GM18951 (cell line): Measurements from ENCODE around the gene SLC1A4.
"Not testable (repeated sequence)": the region's sequence is repeated elsewhere in the genome, so short reads cannot be mapped to it uniquely, and the experiment has no call there.

ENCODE experiments used
- POLR2A ChIP-seq: IDR thresholded peaks from 4 replicates; pipeline ENCODE4 v1.6.1; 2011; ENCODE audit warnings: mild to moderate bottlenecking; ENCODE audit not compliant: insufficient read length, insufficient read depth; ENCODE audit errors: extremely low read depth
- in situ Hi-C: fragments of 300-500 bp; cut with MboI; formaldehyde crosslinking; loops from one replicate; pipeline ENCODE4 v1.12.0; 2022; ENCODE audit warnings: low sequenced_read_pairs, mixed read lengths, inconsistent platforms; ENCODE audit not compliant: unreplicated experiment

The SLC1A4 gene

DNA sequence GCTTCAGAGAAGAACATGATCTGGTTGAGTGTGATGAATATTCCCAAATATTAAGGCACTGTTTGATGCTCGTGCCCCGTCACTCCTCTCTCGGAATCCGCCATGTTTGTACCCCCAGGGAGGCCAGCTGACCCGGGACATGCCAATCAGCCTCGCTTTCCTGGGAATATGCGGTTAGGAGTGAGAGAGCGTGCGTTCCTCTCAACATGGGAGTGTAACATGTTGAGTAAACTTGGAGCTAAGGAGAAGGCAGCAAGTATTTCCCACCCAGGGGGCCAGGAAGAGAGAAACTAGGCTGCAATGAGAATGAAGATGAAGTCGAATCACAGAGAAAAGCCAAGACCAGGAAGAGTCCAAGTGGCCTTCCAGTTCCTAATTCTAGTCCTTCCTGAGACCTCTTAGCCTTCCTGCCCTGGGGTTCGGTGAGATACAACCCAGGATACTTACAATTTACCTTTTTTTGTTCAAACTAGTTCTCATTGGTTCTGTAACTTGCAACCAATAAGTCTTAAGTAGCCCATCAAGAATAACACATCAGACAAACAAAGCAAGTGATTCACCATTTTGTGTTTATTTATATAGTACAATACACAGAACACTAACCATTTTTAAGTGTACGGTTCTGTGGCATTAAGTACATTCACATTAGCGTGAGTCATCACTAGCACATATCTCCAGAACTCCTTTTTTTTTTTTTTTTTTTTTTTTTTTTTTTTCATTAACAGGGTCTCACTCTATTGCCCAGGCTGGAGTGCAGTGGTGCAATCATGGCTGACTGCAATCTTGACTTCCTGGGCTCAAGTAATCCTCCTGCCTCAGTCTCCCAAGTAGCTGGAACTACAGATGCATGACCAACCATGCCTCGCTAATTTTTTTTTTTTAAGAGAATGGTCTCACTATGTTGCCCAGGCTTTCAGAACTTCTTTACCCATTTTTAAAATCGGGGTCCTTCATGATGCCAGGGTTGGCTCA is 36.4 kb upstream of the SLC1A4 start:
- no peak for TF ChIP-seq POLR2A
- in situ Hi-C loops = no loop called here

DNA sequence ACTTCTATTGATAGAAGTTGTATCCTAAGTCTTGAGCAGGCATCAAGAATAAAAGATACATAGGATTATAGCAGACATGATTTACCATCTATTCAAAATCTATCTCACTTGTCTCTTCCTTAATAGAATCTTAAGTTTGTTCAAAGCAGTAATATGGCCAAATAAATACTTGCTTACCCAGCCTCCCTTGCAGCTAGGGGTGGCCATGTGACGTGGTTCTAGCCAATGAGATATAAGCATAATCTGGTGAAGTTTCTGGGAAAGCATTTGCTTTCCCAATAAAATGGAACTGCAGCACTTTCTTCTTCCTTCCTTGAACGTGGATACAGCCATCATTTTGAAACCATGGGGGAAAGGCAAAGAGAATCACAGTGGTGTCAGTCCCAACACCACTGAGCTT is 33.7 kb upstream of the SLC1A4 start:
- TF ChIP-seq POLR2A = no peak
- in situ Hi-C loops = no loop called here

DNA sequence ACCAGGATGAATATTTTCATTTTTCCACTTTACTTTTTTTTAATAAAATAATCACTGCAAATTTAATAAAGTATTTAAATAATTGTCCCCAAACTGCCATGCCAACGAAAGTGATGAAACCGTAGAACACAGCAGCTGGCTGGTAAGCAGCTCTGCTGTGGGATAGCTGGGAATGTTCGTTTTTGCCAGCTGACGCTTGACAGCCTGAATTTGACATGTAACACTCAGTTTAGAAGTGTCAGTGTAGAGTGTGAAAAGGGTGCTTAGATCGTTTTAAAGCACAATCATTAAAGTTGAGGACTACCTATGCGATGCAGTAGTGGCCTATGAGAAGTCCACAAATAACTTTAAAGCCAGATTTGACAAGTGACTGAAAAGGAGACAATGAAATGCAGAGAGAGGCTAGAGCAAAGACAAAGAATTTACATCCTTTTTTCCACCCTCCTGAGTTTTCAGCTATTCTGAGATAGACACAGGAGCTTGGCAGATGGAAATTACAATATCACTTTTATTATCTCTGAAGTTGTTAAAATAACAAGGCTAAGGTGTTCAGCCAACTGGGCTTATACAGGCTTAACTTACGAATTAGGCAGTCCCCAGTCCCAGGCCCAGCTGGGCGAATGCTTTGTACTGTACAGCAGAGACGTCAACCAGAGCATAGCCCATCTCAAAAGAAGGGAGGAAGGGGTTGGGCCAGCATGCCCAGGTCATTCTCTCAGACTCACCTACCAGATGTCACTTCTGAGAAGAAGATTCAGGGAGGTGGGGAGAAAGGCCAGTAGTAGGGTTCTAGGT is 31.9 kb upstream of the SLC1A4 start:
- in situ Hi-C loops = no loop called here
- TF ChIP-seq POLR2A = no peak

DNA sequence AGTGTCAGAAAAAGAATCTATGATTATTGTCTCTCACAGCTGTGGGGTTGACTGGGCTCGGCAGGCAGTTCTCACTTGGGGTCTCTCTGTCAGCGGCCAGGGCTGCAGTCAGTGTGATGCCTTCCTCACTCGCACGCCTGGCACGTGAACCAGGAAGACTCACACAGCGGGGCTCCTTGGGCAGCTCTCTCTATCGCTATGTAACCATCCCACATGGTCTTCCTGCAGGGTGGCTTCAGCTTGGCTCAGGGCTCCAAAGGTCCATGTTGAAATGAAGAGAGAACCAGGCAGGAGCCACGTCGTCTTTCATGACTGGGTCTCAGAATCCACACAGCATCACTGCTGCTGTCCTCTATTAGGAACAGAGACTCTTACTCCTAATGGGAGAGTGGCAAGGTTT is 30.6 kb upstream of the SLC1A4 start:
- TF ChIP-seq POLR2A = no peak
- in situ Hi-C loops = no loop called here

DNA sequence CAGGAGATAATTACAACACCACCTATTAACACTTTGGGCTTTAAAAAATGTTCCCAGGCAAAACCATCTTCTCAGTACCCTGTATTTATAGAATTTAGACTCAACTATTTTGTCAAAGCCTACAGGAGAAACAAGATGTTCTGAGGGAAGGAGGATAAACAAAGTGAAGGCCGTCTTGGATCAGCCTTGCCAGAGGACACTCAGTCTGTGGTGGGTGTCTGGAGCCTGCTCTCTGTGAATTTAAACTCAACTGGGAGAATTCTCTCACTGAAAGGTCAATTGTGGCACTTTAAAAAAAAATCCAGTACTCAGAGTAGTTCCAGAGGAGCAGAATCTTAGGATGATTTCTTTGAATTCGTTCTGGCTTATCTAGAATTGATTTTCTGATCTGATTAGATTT is 28.4 kb upstream of the SLC1A4 start:
- TF ChIP-seq POLR2A = no peak
- in situ Hi-C loops = no loop called here

DNA sequence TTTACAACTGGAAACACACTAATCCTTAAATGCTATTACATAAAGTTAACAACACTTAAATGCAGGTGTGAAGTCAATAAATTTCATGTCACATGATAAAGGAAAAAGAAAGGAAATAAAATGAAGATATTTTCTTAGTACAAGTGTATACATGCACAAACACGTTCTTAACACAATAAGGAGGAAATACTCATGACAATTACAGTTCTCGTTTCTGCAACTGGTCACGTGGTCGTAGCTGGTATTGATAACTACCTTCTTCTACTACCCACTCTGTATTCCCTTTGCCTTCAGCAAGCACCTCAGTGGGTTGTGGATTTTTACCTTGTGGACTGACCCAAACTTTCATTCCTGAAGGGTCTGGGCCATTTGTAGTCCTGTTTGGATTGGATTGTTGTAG is 26.1 kb upstream of the SLC1A4 start:
- in situ Hi-C loops = not testable (repeated sequence)

DNA sequence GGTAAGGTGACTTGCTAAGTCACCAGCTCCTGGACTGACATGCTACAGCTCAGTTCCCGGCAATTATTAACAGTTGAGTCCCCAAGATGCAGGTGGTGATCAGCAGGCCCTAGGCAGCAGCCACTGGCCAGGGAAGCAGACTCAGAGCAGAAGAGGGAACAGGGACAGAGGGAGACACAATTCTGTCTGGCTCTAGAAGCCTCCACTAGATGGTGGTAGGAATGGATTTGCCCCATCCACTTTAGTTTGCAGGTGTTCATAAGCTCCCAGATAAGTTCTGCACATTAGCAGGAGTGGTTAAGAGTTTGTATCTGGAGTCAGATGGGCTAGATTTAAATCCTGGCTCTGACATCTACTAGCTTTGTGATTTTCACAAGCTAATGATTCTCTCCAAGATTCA is 25.5 kb upstream of the SLC1A4 start:
- TF ChIP-seq POLR2A = no peak
- in situ Hi-C loops = no loop called here

DNA sequence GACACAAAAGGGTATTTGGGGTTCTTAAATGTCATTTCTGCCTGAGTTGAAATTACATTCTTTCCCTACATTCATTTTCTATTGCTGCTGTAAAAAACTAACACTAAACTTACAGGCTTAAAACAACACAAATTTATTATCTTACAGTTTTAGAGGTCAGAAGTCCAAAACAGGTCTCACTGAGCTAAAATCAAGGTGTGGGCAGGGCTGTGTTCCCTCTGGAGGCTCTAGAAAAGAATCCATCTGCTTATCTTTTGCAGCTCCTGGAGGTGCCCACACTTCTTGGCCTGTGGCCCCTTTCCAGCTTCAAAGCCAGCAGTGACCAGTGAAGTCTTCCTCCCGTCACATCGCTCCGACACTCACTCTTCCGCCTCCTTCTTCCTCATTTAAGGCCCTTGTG is 23.2 kb upstream of the SLC1A4 start:
- in situ Hi-C loops = no loop called here
- no peak for TF ChIP-seq POLR2A

DNA sequence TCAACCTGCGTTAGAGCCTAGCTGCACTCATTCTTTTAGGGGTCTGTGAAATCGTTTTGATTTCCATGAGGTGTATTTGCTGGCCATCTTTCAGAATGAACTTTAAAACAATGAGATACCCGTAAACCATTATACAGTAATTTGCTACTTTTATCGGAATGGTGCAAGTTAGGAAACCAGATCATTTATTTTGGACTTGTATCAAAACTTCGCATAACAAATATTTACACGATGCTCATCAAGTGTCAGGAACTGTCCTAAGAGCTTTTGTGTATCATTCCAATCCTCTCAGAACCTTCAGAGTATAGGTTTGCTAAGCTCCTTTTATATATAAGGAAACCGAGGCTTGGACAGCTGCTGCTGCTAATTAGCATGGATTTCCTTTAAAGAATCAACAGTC is 22.4 kb upstream of the SLC1A4 start:
- in situ Hi-C loops = no loop called here
- TF ChIP-seq POLR2A = no peak

DNA sequence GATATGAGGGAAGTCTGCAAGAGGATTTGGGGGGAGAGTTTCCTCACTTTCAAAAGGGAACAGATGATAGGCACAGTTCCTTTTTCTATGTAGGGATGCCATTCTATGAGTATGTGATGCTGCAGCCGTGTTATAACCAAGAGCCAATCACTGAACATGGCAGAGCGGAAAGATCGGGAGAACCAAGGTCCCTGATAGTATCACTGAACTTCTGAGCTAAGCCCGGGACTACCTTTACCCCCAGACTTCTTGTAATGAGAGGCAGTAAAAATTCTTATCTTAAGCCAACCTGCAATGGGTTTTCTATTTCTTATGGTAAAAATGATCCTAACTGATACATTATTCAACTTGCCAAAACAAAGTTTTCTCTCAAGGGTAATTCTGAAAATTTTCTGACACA is 21.6 kb upstream of the SLC1A4 start:
- no peak for TF ChIP-seq POLR2A
- in situ Hi-C loops = no loop called here

DNA sequence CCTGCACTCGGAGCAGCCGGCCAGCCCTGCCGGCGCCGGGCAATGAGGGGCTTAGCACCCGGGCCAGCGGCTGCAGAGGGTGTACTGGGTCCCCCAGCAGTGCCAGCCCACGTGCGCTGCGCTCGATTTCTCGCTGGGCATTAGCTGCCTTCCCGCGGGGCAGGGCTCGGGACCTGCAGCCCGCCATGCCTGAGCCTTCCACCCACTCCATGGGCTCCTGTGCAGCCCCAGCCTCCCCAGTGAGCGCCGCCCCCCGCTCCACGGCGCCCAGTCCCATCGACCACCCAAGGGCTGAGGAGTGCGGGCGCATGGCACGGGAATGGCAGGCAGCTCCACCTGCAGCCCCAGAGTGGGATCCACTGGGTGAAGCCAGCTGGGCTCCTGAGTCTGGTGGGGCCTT is 20.1 kb upstream of the SLC1A4 start:
- in situ Hi-C loops = not testable (repeated sequence)

DNA sequence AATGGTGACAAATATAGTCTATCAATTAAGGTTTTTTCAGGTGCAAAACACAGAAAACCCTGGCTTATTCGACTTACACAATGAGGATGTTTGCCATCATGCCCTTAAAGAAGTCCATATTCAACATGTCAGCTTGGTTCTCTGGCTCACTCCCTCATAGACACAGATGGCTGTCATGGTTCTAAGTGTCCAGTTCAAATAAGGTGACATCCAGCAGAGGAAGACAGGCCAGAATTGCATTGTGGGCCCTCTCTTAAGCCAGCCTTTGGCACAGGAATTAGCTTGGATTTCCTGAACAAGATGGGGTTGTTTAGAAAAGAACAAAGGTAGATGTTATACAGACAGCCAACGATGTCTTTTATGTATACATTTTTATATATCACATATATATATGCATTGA is 18.7 kb upstream of the SLC1A4 start:
- in situ Hi-C loops = no loop called here
- TF ChIP-seq POLR2A = no peak

DNA sequence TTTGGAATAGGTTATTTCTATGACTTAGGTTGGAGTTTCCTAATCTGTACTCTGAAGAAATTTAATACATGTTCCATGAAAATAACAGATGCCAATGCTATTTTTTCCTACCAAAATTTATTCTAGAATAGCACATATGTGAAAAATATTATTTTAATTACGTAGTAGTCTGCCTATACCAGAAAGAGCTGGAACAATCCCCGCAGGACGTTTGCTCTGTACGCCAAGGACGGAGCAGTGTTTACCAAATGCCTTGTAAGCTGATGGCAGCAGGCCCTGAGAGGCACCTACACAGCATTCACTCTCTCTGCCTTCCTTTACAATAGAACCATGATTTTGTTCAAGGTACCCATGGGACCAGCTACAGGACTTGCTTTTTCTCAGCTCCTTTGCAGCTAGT is 16.8 kb upstream of the SLC1A4 start:
- no peak for TF ChIP-seq POLR2A
- in situ Hi-C loops = no loop called here

DNA sequence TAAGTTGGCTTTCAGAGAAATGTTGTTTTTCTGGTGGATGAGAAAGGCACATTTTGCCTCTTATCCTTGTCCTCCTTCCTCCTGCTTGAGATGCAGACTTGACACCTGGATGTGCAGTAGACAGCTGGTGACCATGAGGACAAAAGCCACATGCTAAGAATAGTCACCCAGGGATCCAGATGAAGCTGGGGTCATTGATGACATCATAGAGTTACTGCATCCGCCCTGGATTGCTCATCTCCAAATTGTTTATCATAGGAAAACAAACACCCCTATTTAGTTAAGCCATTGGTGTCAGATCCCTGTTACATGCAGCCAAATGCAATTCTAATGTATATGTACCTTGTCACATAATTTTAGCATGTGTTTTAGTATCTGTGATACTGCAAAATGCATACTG is 16.3 kb upstream of the SLC1A4 start:
- TF ChIP-seq POLR2A = no peak
- in situ Hi-C loops = no loop called here

DNA sequence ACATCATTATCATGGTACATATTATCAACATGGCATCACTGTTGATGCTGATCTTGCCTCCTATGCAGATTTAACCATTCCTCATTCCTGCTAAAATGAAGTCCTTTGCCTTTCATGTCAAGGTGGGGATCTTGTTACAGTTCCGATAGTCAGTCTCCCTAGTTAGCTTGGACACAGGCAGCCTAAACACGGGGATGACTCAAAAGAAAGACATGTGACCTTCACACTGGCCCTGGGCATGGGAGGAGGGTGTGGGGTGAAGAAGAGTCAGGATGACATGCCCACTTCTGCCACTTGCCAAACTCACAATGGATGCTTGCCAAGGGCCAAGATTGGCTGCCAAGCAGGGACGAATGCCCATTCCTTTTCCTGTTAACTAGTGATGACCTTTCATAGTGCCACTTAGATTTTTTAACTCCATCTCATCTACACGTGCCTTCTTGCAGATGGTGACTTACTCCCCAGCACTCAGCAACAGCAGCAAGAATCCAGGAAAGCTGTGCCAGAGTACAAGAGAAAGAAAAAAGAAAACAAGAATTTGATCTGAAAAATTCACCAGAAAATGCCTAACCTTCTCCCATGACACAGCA is 13.9 kb upstream of the SLC1A4 start:
- in situ Hi-C loops = no loop called here

More for the DNA sequence above, 13.9 kb upstream of the SLC1A4 start:
- no peak for TF ChIP-seq POLR2A
